DND-41 (cell line): ENCODE measurements around the gene PMS2.
A peak's percentile ranks its signal among the peaks of the same experiment; 100 is the strongest.
"Not testable (repeated sequence)": the region's sequence is repeated elsewhere in the genome, so short reads cannot be mapped to it uniquely, and the experiment has no call there.

ENCODE experiments used
- ATAC-seq: fragments of 200-7000 bp; cut with Tn5 transposase; 3 replicates; pipeline ENCODE4 v1.9.1; 2021; ENCODE audit warnings: low read depth; ENCODE audit not compliant: insufficient read depth
- DNase-seq: peaks from one replicate; pipeline ENCODE4 v3.0.0-alpha.2; 2020
- H2AFZ ChIP-seq: 2 replicates; pipeline ENCODE4 v1.6.0; 2012; ENCODE audit warnings: low read depth, low read length
- H3K27ac ChIP-seq: 2 replicates; pipeline ENCODE4 v1.5.1; 2012; ENCODE audit warnings: low read length, inconsistent platforms
- H3K27me3 ChIP-seq: fragments of 200-600 bp; sonication (generic); 2 replicates; pipeline ENCODE4 v1.6.0; 2012; ENCODE audit warnings: low read length, mild to moderate bottlenecking, inconsistent platforms; ENCODE audit not compliant: insufficient read depth, poor library complexity
- H3K36me3 ChIP-seq: 2 replicates; pipeline ENCODE4 v1.5.1; 2012; ENCODE audit warnings: low read length, inconsistent platforms; ENCODE audit not compliant: insufficient read depth
- H3K4me1 ChIP-seq: 2 replicates; pipeline ENCODE4 v1.5.1; 2012; ENCODE audit warnings: mild to moderate bottlenecking, low read length; ENCODE audit not compliant: insufficient read depth
- H3K4me2 ChIP-seq: 2 replicates; pipeline ENCODE4 v1.6.0; 2012; ENCODE audit warnings: mild to moderate bottlenecking, moderate library complexity, low read length, inconsistent platforms; ENCODE audit not compliant: insufficient read depth
- H3K4me3 ChIP-seq, 2 experiments: fragments of 200-600 bp in 1 of 2; shearing (Covaris generic) in 1 of 2; 2 replicates each; pipeline ENCODE4 v1.5.1; 2012 to 2016; ENCODE audit warnings: inconsistent platforms in 2 of 2, low read length in 2 of 2, mild to moderate bottlenecking in 2 of 2, low read depth in 1 of 2, moderate library complexity in 1 of 2
- H3K79me2 ChIP-seq: 2 replicates; pipeline ENCODE4 v1.6.0; 2012; ENCODE audit warnings: low read length, inconsistent platforms; ENCODE audit not compliant: insufficient read depth
- H3K9ac ChIP-seq: 2 replicates; pipeline ENCODE4 v1.6.0; 2012; ENCODE audit warnings: low read depth, mild to moderate bottlenecking, inconsistent platforms, low read length, moderate library complexity
- H3K9me3 ChIP-seq: 2 replicates; pipeline ENCODE4 v1.5.1; 2012; ENCODE audit warnings: low read length, moderate library complexity, mild to moderate bottlenecking, inconsistent platforms; ENCODE audit not compliant: insufficient read depth, severe bottlenecking
- H4K20me1 ChIP-seq: 2 replicates; pipeline ENCODE4 v1.6.0; 2012; ENCODE audit warnings: low read length; ENCODE audit not compliant: insufficient read depth
- EZH2 ChIP-seq: IDR thresholded peaks from 3 replicates; pipeline ENCODE4 v1.6.1; 2012; ENCODE audit warnings: borderline replicate concordance, low read depth, mild to moderate bottlenecking, moderate library complexity, low read length, inconsistent platforms; ENCODE audit not compliant: severe bottlenecking
- TF ChIP-seq, protein P1 (sequence below): IDR thresholded peaks from 2 replicates; pipeline ENCODE4 v1.5.1; 2012; ENCODE audit warnings: borderline replicate concordance, low read length, moderate library complexity, mild to moderate bottlenecking; ENCODE audit not compliant: poor library complexity, severe bottlenecking; ENCODE audit errors: extremely low read depth

PMS2 gene

DNA sequence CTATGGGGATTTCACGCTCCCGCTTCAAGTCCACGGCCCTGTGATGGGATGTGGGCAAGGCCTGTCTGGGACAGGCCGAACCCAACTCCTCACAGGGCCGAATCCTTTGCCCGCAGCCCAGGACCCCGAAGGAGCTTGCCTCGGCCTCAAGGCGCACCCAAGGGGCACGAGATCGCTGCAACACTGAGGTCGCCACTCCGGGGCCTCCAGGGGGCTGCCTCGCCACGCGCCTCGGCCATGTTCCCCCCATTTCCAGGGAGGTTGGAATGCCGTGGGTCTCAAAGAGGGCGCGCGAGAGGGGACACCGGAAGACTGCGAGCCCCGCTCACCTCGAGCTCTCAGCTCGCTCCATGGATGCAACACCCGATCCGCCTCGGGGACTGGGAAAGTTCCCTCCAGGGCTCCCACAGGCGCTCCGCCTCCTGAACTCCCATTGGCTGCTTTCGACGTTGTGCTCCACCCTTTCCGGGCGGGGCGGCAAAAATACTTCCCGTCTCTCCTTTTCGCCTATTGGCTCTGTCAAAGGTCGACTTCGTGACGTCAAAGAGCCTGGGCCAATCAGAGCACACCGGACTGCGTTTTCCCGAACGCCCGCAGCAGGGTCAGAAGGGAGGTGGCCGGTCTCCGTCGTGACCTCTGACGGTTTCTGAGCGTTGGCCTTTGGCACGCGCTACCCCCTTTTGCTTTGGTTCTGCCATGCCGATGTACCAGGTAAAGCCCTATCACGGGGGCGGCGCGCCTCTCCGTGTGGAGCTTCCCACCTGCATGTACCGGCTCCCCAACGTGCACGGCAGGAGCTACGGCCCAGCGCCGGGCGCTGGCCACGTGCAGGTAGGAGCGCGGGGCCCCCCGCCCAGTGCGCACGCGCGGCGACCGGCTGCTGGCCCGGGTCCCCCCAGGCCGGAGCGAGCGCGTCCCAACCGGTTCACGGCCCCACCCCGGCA lies at the start of gene PMS2, which contains the start of gene AIMP2:
PMS2 (minus strand) TSS at position 382 of the 944 bp plus-strand sequence; CDS start at position 352, 30 bp downstream.
AIMP2 (plus strand) TSS at position 605 of the 944 bp plus-strand sequence; CDS start at position 697, 92 bp downstream.
- peaks cover 3% of the 10 kb centered on the region; the same call in 1 of the 2 replicates for H4K20me1 ChIP-seq
- peak within 1 kb of the TSS; percentile 68 to 84 for H3K4me3 ChIP-seq
- H3K4me1 ChIP-seq, result peaks cover 42% of the 10 kb centered on the region
- peak within 1 kb of the TSS; percentile 68 for H3K4me2 ChIP-seq
- peaks cover 28% of the 10 kb centered on the region; the same call in 1 of the 2 replicates for H3K36me3 ChIP-seq
- H3K27me3 ChIP-seq, result no peaks in the 10 kb centered on the region
- ATAC-seq, result peak; percentile 85
- no peaks in the 10 kb centered on the region for H3K9me3 ChIP-seq
- peak within 1 kb of the TSS; percentile 83 for H3K9ac ChIP-seq
- peak within 1 kb of the TSS; percentile 98 for H2AFZ ChIP-seq
- TF ChIP-seq, protein P1, sequence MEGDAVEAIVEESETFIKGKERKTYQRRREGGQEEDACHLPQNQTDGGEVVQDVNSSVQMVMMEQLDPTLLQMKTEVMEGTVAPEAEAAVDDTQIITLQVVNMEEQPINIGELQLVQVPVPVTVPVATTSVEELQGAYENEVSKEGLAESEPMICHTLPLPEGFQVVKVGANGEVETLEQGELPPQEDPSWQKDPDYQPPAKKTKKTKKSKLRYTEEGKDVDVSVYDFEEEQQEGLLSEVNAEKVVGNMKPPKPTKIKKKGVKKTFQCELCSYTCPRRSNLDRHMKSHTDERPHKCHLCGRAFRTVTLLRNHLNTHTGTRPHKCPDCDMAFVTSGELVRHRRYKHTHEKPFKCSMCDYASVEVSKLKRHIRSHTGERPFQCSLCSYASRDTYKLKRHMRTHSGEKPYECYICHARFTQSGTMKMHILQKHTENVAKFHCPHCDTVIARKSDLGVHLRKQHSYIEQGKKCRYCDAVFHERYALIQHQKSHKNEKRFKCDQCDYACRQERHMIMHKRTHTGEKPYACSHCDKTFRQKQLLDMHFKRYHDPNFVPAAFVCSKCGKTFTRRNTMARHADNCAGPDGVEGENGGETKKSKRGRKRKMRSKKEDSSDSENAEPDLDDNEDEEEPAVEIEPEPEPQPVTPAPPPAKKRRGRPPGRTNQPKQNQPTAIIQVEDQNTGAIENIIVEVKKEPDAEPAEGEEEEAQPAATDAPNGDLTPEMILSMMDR, result peak; percentile 44
- no peak for TF ChIP-seq EZH2
- peak; percentile 97 for DNase-seq
- H3K79me2 ChIP-seq, result peaks cover 62% of the 10 kb centered on the region
- peak within 1 kb of the TSS; percentile 89 for H3K27ac ChIP-seq

DNA sequence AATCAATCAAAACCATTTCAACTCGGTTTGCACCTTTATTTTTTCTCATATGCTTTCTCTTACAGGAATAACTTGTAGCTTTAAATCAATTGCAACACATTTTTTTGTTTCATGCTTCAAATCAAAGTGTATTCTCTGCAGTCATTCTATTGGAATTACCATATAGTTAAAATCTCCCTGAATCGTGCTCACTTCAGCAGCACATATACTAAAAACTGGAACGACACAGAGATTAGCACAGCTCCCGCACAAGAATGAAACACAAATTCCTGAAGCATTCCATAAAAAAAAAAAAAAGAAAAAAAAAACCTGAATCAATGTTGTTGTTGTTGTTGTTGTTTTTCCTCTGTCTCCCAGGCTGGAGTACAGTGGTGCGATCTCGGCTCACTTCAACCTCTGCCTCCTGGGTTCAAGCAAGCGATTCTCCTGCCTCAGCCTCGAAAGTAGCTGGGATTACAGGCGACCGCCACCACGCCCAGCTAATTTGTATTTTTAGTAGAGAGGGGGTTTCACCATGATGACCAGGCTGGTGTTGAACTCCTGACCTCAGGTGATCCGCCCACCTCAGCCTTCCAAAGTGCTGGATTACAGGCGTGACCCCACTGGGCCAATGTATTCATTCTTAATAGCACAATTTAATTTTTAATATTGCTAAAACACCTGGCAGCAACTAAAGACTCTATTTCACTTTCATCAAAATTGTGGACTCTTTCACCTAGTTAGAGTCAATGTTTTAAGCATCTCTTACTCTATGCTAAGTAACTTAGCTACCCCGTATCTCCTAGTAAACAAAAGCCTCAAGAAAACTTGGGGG lies 48.7 kb upstream of the PMS2 start:
- Histone ChIP-seq H4K20me1 (peaks cover 5% of the 10 kb centered on the region; the same call in 1 of the 2 replicates), H3K27ac (no peak overlapping the region), H3K4me3 (peak overlapping the region; percentile 96 to 98; a peak in 3 of 4 replicates), H3K4me1 (peaks cover 24% of the 10 kb centered on the region), H3K36me3 (peaks cover 28% of the 10 kb centered on the region), H3K9me3 (no peaks in the 10 kb centered on the region), H3K9ac (peak overlapping the region; percentile 97), H2AFZ (no peak overlapping the region), H3K4me2 (peak overlapping the region; percentile 98), H3K27me3 (no peaks in the 10 kb centered on the region), H3K79me2 (peaks cover 55% of the 10 kb centered on the region)
- ATAC-seq, result no peak
- no peak for TF ChIP-seq EZH2
- TF ChIP-seq, protein P1, result no peak
- no peak for DNase-seq

DNA sequence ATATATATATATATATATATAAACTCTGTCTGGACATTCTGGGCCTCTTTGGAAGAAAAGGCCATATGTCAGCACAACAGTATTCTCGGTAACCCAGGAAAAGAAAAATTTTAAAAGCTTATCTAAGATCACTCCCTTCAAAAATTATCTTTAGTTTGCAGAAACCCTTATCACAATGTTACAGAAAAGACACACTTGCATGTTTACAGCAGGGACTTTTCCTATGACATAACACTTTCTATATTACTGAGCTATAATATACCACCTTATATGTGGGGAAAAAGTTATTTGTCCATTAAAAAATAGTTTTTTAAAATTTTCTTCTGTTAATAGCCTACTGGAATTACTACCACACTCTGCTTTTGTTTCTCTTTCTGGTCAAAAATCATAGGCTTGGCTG lies 47.8 kb upstream of the PMS2 start:
- ATAC-seq, result no peak
- H3K4me2 ChIP-seq, result peak overlapping the region; percentile 98
- peaks cover 24% of the 10 kb centered on the region for H3K4me1 ChIP-seq
- H3K9me3 ChIP-seq, result no peaks in the 10 kb centered on the region
- no peak overlapping the region for H3K27ac ChIP-seq
- no peak overlapping the region for H3K9ac ChIP-seq
- no peak for TF ChIP-seq EZH2
- TF ChIP-seq, protein P1, result no peak
- no peak overlapping the region for H3K4me3 ChIP-seq
- H4K20me1 ChIP-seq, result peaks cover 5% of the 10 kb centered on the region; the same call in 1 of the 2 replicates
- H3K36me3 ChIP-seq, result peaks cover 31% of the 10 kb centered on the region
- no peak overlapping the region for H2AFZ ChIP-seq
- H3K27me3 ChIP-seq, result no peaks in the 10 kb centered on the region
- no peak for DNase-seq
- H3K79me2 ChIP-seq, result peaks cover 55% of the 10 kb centered on the region

- not testable (repeated sequence) for DNase-seq, H3K4me2 ChIP-seq, H3K27me3 ChIP-seq, H3K4me1 ChIP-seq, H3K4me3 ChIP-seq, H3K9ac ChIP-seq, H2AFZ ChIP-seq, H3K27ac ChIP-seq, H3K9me3 ChIP-seq, H4K20me1 ChIP-seq, ATAC-seq
- Histone ChIP-seq H3K79me2 (peaks cover 27% of the 10 kb centered on the region), H3K36me3 (peaks cover 70% of the 10 kb centered on the region)
Observed at GRCh38 chr7:6051185-6051584, 42.3 kb upstream of the PMS2 start.
